Tibial nerve (tissue), 4 donors: ENCODE data around the gene LRRC75A. TPM values are rescaled to one million over a fixed set of nuclear protein-coding genes. Genes with fewer than 3 reads are reported as not detected.
"Not testable (repeated sequence)": the region's sequence is repeated elsewhere in the genome, so short reads cannot be mapped to it uniquely, and the experiment has no call there.

Experiments used
- DNase-seq, 2 donors: peaks; one replicate each; pipeline ENCODE4 v3.0.0-alpha.2; 2019; ENCODE audit warnings: low spot score in 2 of 2
- H3K27ac ChIP-seq, 4 donors: fragments of 200-600 bp; sonication (generic) in 3 of 4; one replicate each; pipeline ENCODE4 v1.5.1; 2017 to 2019; ENCODE audit warnings: mild to moderate bottlenecking in 1 of 4
- H3K27me3 ChIP-seq, 2 donors: fragments of 200-600 bp; sonication (generic) in 1 of 2; one replicate each; pipeline versions ENCODE4 v1.5.1 to v1.6.0; 2017 to 2019
- H3K36me3 ChIP-seq, 3 donors: fragments of 200-600 bp; sonication (generic); one replicate each; pipeline ENCODE4 v1.5.1; 2018 to 2019
- H3K4me1 ChIP-seq, 4 donors: fragments of 200-600 bp; sonication (generic) in 3 of 4; one replicate each; pipeline ENCODE4 v1.5.1; 2017 to 2019
- H3K4me3 ChIP-seq, 4 donors: fragments of 200-600 bp; sonication (generic) in 3 of 4; one replicate each; pipeline ENCODE4 v1.5.1; 2017 to 2019; ENCODE audit warnings: mild to moderate bottlenecking in 1 of 4, moderate library complexity in 1 of 4
- H3K9me3 ChIP-seq, 4 donors: fragments of 200-600 bp; sonication (generic) in 3 of 4; one replicate each; pipeline ENCODE4 v1.5.1; 2017 to 2019
- CTCF ChIP-seq, 5 experiments: fragments of 200-600 bp in 3 of 5; fragments of 450-650 bp in 2 of 5; sonication (generic) in 3 of 5; IDR thresholded peaks; one replicate each; pipeline ENCODE4 v1.5.1; 2016 to 2019; ENCODE audit warnings: antibody characterized with exemption in 5 of 5, mild to moderate bottlenecking in 3 of 5, moderate library complexity in 2 of 5
- EP300 ChIP-seq, 2 donors: sonication (generic); formaldehyde crosslinking; IDR thresholded peaks; one replicate each; pipeline ENCODE4 v1.6.1; 2017; ENCODE audit warnings: antibody characterized with exemption in 2 of 2, mild to moderate bottlenecking in 1 of 2
- POLR2A ChIP-seq, 2 donors: fragments of 450-650 bp; IDR thresholded peaks; one replicate each; pipeline ENCODE4 v1.6.1; 2017; ENCODE audit warnings: antibody characterized with exemption in 2 of 2, mild to moderate bottlenecking in 2 of 2, moderate library complexity in 2 of 2
- WGBS, 2 donors: methylation state at CpG; one replicate each; pipeline ENCODE4 v1.1.5; 2018; 5-methylcytosine and 5-hydroxymethylcytosine counted together
- total RNA-seq, 4 donors: library from RNA; depleted of rRNA; stranded (reverse); fragments of >200 nt; gene quantifications; one replicate each; pipeline ENCODE4 v1.1.0, GENCODE V29; 2016

The LRRC75A gene
- total RNA-seq, result 10 to 100 TPM in 1 of 4 donors, 1 to 10 TPM in 3; 2.9 to 10.3 (median 5.4) TPM

GRCh38 chr17:16491703-16492612, at the start of gene LRRC75A:
TSS of gene LRRC75A (minus strand) at chr17:16492193. CDS start at chr17:16491990, 203 bp downstream.
- H3K27ac ChIP-seq, result peak within 1 kb of the TSS in 3 of 4 donors; percentile 67 to 74 (median 73)
- TF ChIP-seq CTCF (IDR thresholded peaks at IDR 0.05) (no peak), POLR2A (IDR thresholded peaks at IDR 0.05) (no peak), EP300 (IDR thresholded peaks at IDR 0.05) (no peak)
- WGBS, 2 donors, result 1 to 2% methylated on average over 43 to 47 of the region's 134 CpGs
- H3K4me1 ChIP-seq, result peaks cover 0 to 47% (median 15%) of the 10 kb centered on the region in 4 donors
- H3K9me3 ChIP-seq, result no peaks in the 10 kb centered on the region
- peak within 1 kb of the TSS; percentile 41 to 72 (median 55) for H3K4me3 ChIP-seq
- H3K36me3 ChIP-seq, result no peaks in the 10 kb centered on the region
- peaks cover 0 to 7% of the 10 kb centered on the region in 2 donors for H3K27me3 ChIP-seq
- DNase-seq, result no peak

- no peak for DNase-seq
- WGBS, 2 donors, result 42 to 43% methylated on average over 2 of the region's 2 CpGs
- Histone ChIP-seq H3K9me3 (no peaks in the 10 kb centered on the region), H3K27me3 (no peaks in the 10 kb centered on the region), H3K4me1 (peaks cover 0 to 15% (median 5%) of the 10 kb centered on the region in 4 donors), H3K4me3 (no peak overlapping the region), H3K27ac (peak overlapping the region in 1 of 4 donors; percentile 43), H3K36me3 (no peaks in the 10 kb centered on the region)
- TF ChIP-seq CTCF (IDR thresholded peaks at IDR 0.05), result peak in 1 of 5 experiments; percentile 3
- TF ChIP-seq EP300 (IDR thresholded peaks at IDR 0.05), result no peak
- no peak for TF ChIP-seq POLR2A (IDR thresholded peaks at IDR 0.05)
Observed at GRCh38 chr17:16537130-16537458, 45.1 kb upstream of the LRRC75A start.

- Histone ChIP-seq H3K4me1 (peaks cover 0 to 15% (median 5%) of the 10 kb centered on the region in 4 donors), H3K27me3 (peaks cover 0 to 14% of the 10 kb centered on the region in 2 donors), H3K36me3 (no peaks in the 10 kb centered on the region), H3K9me3 (no peaks in the 10 kb centered on the region), H3K27ac (no peak overlapping the region), H3K4me3 (no peak overlapping the region)
- TF ChIP-seq EP300 (IDR thresholded peaks at IDR 0.05), result no peak
- no peak for TF ChIP-seq POLR2A (IDR thresholded peaks at IDR 0.05)
- TF ChIP-seq CTCF (IDR thresholded peaks at IDR 0.05), result no peak
- 83 to 89% methylated on average over 1 of the region's 1 CpG for WGBS, 2 donors
- no peak for DNase-seq
Observed at GRCh38 chr17:16534236-16534635, 42.2 kb upstream of the LRRC75A start.

GRCh38 chr17:16529906-16530305, 37.9 kb upstream of the LRRC75A start:
- 45 to 56% methylated on average over 4 of the region's 4 CpGs for WGBS, 2 donors
- TF ChIP-seq CTCF (IDR thresholded peaks at IDR 0.05), result no peak
- TF ChIP-seq POLR2A (IDR thresholded peaks at IDR 0.05), result no peak
- TF ChIP-seq EP300 (IDR thresholded peaks at IDR 0.05), result no peak
- Histone ChIP-seq H3K4me3 (no peak overlapping the region), H3K4me1 (peaks cover 0 to 1% (median under 1%) of the 10 kb centered on the region in 4 donors), H3K36me3 (no peaks in the 10 kb centered on the region), H3K27ac (no peak overlapping the region), H3K27me3 (peaks cover 0 to 19% of the 10 kb centered on the region in 2 donors), H3K9me3 (no peaks in the 10 kb centered on the region)
- no peak for DNase-seq

GRCh38 chr17:16527298-16527697, 35.3 kb upstream of the LRRC75A start:
- no peaks in the 10 kb centered on the region for H3K4me1 ChIP-seq
- no peaks in the 10 kb centered on the region for H3K9me3 ChIP-seq
- WGBS, 2 donors, result 70 to 78% methylated on average over 4 of the region's 4 CpGs
- TF ChIP-seq EP300 (IDR thresholded peaks at IDR 0.05) (no peak), CTCF (IDR thresholded peaks at IDR 0.05) (no peak), POLR2A (IDR thresholded peaks at IDR 0.05) (no peak)
- peaks cover 0 to 19% of the 10 kb centered on the region in 2 donors for H3K27me3 ChIP-seq
- no peak overlapping the region for H3K27ac ChIP-seq
- no peak overlapping the region for H3K4me3 ChIP-seq
- H3K36me3 ChIP-seq, result no peaks in the 10 kb centered on the region
- DNase-seq, result no peak

- not testable (repeated sequence) for H3K4me3 ChIP-seq, H3K36me3 ChIP-seq, H3K4me1 ChIP-seq, H3K9me3 ChIP-seq, H3K27ac ChIP-seq, H3K27me3 ChIP-seq, DNase-seq
- WGBS, 2 donors, result 93 to 96% methylated on average over 6 of the region's 6 CpGs
Observed at GRCh38 chr17:16525556-16525955, 33.6 kb upstream of the LRRC75A start.
